K562 (cell line): Measurements from ENCODE around the gene TYW5. TPM values are rescaled to one million over a fixed set of nuclear protein-coding genes. Genes with fewer than 3 reads are reported as not detected.
A peak's percentile ranks its signal among the peaks of the same experiment; 100 is the strongest.

Source experiments
- CTBP1 ChIP-seq: fragments of 450-650 bp; IDR thresholded peaks from 2 replicates; pipeline ENCODE4 v1.6.1; 2016; ENCODE audit warnings: borderline replicate concordance
- FOXM1 ChIP-seq, 2 experiments: fragments of 450-650 bp in 1 of 2; sonication (generic) in 1 of 2; formaldehyde crosslinking in 1 of 2; IDR thresholded peaks; 2 replicates each; pipeline versions ENCODE4 v1.6.1 to v1.9.0; 2017 to 2022; ENCODE audit warnings: low read depth in 2 of 2, mild to moderate bottlenecking in 2 of 2, missing genetic modification reagents in 1 of 2, moderate library complexity in 1 of 2
- MNT ChIP-seq, 2 experiments: fragments of 450-650 bp; conservative IDR thresholded peaks; 2 replicates each; pipeline ENCODE4 v1.6.1; 2017; ENCODE audit warnings: mild to moderate bottlenecking in 2 of 2, moderate library complexity in 2 of 2
- PML ChIP-seq: IDR thresholded peaks from 2 replicates; pipeline ENCODE4 v1.6.1; 2012; ENCODE audit warnings: low read length, inconsistent platforms
- POLR2AphosphoS5 ChIP-seq: IDR thresholded peaks from 2 replicates; pipeline ENCODE4 v1.6.1; 2011; ENCODE audit warnings: mild to moderate bottlenecking, low read depth, low read length, moderate library complexity; ENCODE audit not compliant: control insufficient read depth, insufficient read depth
- RB1 ChIP-seq: fragments of 450-650 bp; IDR thresholded peaks from 2 replicates; pipeline ENCODE4 v1.6.1; 2017; ENCODE audit warnings: low read depth, mild to moderate bottlenecking
- RBM22 ChIP-seq: fragments of 200-400 bp; formaldehyde crosslinking; IDR thresholded peaks from 2 replicates; pipeline ENCODE4 v1.6.1; 2018; ENCODE audit warnings: low read length, low read depth; ENCODE audit not compliant: poor library complexity, severe bottlenecking
- SIN3A ChIP-seq, 2 experiments: fragments of 150-350 bp in 1 of 2; IDR thresholded peaks; 2 replicates each; pipeline ENCODE4 v1.6.1; 2011 to 2016; ENCODE audit warnings: borderline replicate concordance in 2 of 2, low read depth in 2 of 2, low read length in 2 of 2, mild to moderate bottlenecking in 2 of 2, moderate library complexity in 2 of 2; ENCODE audit not compliant: control insufficient read depth in 1 of 2
- SMAD4 ChIP-seq: fragments of 250-450 bp; sonication (Bioruptor Pico); conservative IDR thresholded peaks from 2 replicates; pipeline ENCODE4 v1.8.0; 2021; ENCODE audit warnings: inconsistent platforms, mild to moderate bottlenecking, moderate library complexity
- TAF9B ChIP-seq: fragments of 450-650 bp; IDR thresholded peaks from 2 replicates; pipeline ENCODE4 v1.6.1; 2018; ENCODE audit warnings: mild to moderate bottlenecking; ENCODE audit not compliant: partially characterized antibody
- TCFL5 ChIP-seq: fragments of 250-450 bp; sonication (Bioruptor Pico); conservative IDR thresholded peaks from 2 replicates; pipeline ENCODE4 v1.6.1; 2021; ENCODE audit warnings: mild to moderate bottlenecking, moderate library complexity, matching md5 sums
- YY1 ChIP-seq, 3 experiments: IDR thresholded peaks; 2 replicates each; pipeline ENCODE4 v1.6.1; 2011; ENCODE audit warnings: low read length in 2 of 3, mild to moderate bottlenecking in 2 of 3, moderate library complexity in 2 of 3, borderline replicate concordance in 1 of 3, control low read depth in 1 of 3, low read depth in 1 of 3; ENCODE audit not compliant: insufficient read depth in 3 of 3, insufficient replicate concordance in 2 of 3, control insufficient read depth in 1 of 3, insufficient read length in 1 of 3; ENCODE audit errors: extremely low read depth in 1 of 3
- ZNF239 ChIP-seq: fragments of 250-450 bp; sonication (Bioruptor Pico); IDR thresholded peaks from 2 replicates; pipeline ENCODE4 v1.4.0; 2020; ENCODE audit warnings: mild to moderate bottlenecking
- ZNF551 ChIP-seq: fragments of 250-450 bp; sonication (Bioruptor Pico); IDR thresholded peaks from 2 replicates; pipeline ENCODE4 v1.5.0; 2021; ENCODE audit warnings: mild to moderate bottlenecking, moderate library complexity
- ZNF589 ChIP-seq: fragments of 200-800 bp; sonication (Bioruptor generic); IDR thresholded peaks from 2 replicates; pipeline ENCODE4 v1.6.1; 2016; ENCODE audit warnings: low read depth, missing genetic modification characterization, missing compliant biosample characterization
- polyA plus RNA-seq, 8 experiments: library from polyadenylated mRNA; depleted of rRNA in 4 of 8; stranded (reverse) in 5 of 8; unstranded in 3 of 8; fragments of >200 nt; fragmentation: Nextera tagmentation in 2 of 8; fragmentation: Illumina TruSeq in 1 of 8; extraction: Ambion mirVana in 2 of 8; extraction: Trizol in 1 of 8; gene quantifications; 2 replicates each; pipeline versions ENCODE4 v1.2.1 to v1.2.3, GENCODE V29; 2011 to 2014; ENCODE audit warnings: inconsistent platforms in 1 of 8, missing spikeins in 1 of 8
- total RNA-seq, 7 experiments: library from RNA; depleted of rRNA in 6 of 7; stranded (reverse); fragments of >200 nt in 6 of 7; fragmentation: Illumina TruSeq in 2 of 7; extraction: Trizol in 2 of 7; gene quantifications; 2 replicates each; pipeline versions ENCODE4 v1.2.1 to v1.2.3, GENCODE V29; 2011 to 2021; ENCODE audit warnings: low replicate concordance in 1 of 7
- TF ChIP-seq, protein P1 (sequence below), 2 experiments: fragments of 150-350 bp in 1 of 2; IDR thresholded peaks; 2 replicates each; pipeline ENCODE4 v1.6.1; 2012 to 2016; ENCODE audit warnings: low read depth in 2 of 2, low read length in 2 of 2, mild to moderate bottlenecking in 1 of 2, moderate library complexity in 1 of 2
- TF ChIP-seq, protein P2 (sequence below): sonication (generic); formaldehyde crosslinking; IDR thresholded peaks from 2 replicates; pipeline ENCODE4 v1.8.1; 2023; ENCODE audit warnings: mild to moderate bottlenecking, missing genetic modification reagents

Gene TYW5
- total and polyA plus RNA-seq, 9 of the 15 experiments (the other 6 are each of a cell fraction or from before 2014, with no cell fraction given), result 3.6 to 7.7 (median 4.6) TPM

- TF ChIP-seq MNT (conservative IDR thresholded peaks at IDR 0.05), result peak in 1 of 2 experiments; percentile 66; a peak in 3 of 4 replicates
- TF ChIP-seq ZNF551 (CRISPR knock-in tag), result no peak
- no peak for TF ChIP-seq TCFL5 (CRISPR knock-in tag)
- TF ChIP-seq SIN3A (IDR thresholded peaks at IDR 0.05; ENCODE audit: borderline replicate concordance in 2 of 2, control insufficient read depth in 1 of 2, low read depth in 2 of 2, low read length in 2 of 2), result peak; percentile 62 to 65; a peak in 1 of 4 replicates
- TF ChIP-seq, protein P1, sequence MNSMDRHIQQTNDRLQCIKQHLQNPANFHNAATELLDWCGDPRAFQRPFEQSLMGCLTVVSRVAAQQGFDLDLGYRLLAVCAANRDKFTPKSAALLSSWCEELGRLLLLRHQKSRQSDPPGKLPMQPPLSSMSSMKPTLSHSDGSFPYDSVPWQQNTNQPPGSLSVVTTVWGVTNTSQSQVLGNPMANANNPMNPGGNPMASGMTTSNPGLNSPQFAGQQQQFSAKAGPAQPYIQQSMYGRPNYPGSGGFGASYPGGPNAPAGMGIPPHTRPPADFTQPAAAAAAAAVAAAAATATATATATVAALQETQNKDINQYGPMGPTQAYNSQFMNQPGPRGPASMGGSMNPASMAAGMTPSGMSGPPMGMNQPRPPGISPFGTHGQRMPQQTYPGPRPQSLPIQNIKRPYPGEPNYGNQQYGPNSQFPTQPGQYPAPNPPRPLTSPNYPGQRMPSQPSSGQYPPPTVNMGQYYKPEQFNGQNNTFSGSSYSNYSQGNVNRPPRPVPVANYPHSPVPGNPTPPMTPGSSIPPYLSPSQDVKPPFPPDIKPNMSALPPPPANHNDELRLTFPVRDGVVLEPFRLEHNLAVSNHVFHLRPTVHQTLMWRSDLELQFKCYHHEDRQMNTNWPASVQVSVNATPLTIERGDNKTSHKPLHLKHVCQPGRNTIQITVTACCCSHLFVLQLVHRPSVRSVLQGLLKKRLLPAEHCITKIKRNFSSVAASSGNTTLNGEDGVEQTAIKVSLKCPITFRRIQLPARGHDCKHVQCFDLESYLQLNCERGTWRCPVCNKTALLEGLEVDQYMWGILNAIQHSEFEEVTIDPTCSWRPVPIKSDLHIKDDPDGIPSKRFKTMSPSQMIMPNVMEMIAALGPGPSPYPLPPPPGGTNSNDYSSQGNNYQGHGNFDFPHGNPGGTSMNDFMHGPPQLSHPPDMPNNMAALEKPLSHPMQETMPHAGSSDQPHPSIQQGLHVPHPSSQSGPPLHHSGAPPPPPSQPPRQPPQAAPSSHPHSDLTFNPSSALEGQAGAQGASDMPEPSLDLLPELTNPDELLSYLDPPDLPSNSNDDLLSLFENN (IDR thresholded peaks at IDR 0.05; ENCODE audit: low read depth in 2 of 2, low read length in 2 of 2), result no peak
- TF ChIP-seq FOXM1 (IDR thresholded peaks at IDR 0.05; ENCODE audit: low read depth), result peak; percentile 99
- TF ChIP-seq FOXM1 (CRISPR knock-in tag; IDR thresholded peaks at IDR 0.05; ENCODE audit: low read depth), result peak; percentile 87
- peak; percentile 69 for TF ChIP-seq CTBP1
- peak; percentile 59 for TF ChIP-seq RBM22
- peak; percentile 29; the same call in 1 of the 2 replicates for TF ChIP-seq RB1
- TF ChIP-seq SMAD4, result peak; percentile 36
- peak; percentile 44; the same call in 1 of the 2 replicates for TF ChIP-seq PML
- TF ChIP-seq TAF9B, result peak; percentile 29
- 0 out of 2 replicates have a peak, but pooled peaks have one; percentile 53 for TF ChIP-seq ZNF589 (CRISPR knock-in tag)
- TF ChIP-seq POLR2AphosphoS5, result peak; percentile 60
- TF ChIP-seq ZNF239 (CRISPR knock-in tag), result no peak
- TF ChIP-seq YY1 (IDR thresholded peaks at IDR 0.05; ENCODE audit: borderline replicate concordance in 1 of 3, control insufficient read depth in 1 of 3, extremely low read depth in 1 of 3, insufficient read depth in 3 of 3, insufficient read length in 1 of 3, insufficient replicate concordance in 2 of 3, low read depth in 1 of 3, low read length in 2 of 3), result peak in 2 of 3 experiments; percentile 4 to 38
- TF ChIP-seq, protein P2, sequence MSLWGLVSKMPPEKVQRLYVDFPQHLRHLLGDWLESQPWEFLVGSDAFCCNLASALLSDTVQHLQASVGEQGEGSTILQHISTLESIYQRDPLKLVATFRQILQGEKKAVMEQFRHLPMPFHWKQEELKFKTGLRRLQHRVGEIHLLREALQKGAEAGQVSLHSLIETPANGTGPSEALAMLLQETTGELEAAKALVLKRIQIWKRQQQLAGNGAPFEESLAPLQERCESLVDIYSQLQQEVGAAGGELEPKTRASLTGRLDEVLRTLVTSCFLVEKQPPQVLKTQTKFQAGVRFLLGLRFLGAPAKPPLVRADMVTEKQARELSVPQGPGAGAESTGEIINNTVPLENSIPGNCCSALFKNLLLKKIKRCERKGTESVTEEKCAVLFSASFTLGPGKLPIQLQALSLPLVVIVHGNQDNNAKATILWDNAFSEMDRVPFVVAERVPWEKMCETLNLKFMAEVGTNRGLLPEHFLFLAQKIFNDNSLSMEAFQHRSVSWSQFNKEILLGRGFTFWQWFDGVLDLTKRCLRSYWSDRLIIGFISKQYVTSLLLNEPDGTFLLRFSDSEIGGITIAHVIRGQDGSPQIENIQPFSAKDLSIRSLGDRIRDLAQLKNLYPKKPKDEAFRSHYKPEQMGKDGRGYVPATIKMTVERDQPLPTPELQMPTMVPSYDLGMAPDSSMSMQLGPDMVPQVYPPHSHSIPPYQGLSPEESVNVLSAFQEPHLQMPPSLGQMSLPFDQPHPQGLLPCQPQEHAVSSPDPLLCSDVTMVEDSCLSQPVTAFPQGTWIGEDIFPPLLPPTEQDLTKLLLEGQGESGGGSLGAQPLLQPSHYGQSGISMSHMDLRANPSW (CRISPR knock-in tag), result no peak
These were observed 44.0 kb downstream of the TYW5 start, which contains the start of gene C2orf69 (continued) for GRCh38 chr2:199911052-199911876.
